GM18951 (cell line): ENCODE data around the gene JPH2.

Experiments
- POLR2A ChIP-seq: IDR thresholded peaks from 4 replicates; pipeline ENCODE4 v1.6.1; 2011; ENCODE audit warnings: mild to moderate bottlenecking; ENCODE audit not compliant: insufficient read length, insufficient read depth; ENCODE audit errors: extremely low read depth
- in situ Hi-C: fragments of 300-500 bp; cut with MboI; formaldehyde crosslinking; loops from one replicate; pipeline ENCODE4 v1.12.0; 2022; ENCODE audit warnings: low sequenced_read_pairs, mixed read lengths, inconsistent platforms; ENCODE audit not compliant: unreplicated experiment

Gene JPH2

GRCh38 chr20:44093249-44093582, 93.8 kb downstream of the JPH2 start:
- no peak for TF ChIP-seq POLR2A
- in situ Hi-C loops: loop anchor here (25.0 kb wide), 1 partner anchor 556 kb away; no protein-coding TSS in a partner anchor

DNA sequence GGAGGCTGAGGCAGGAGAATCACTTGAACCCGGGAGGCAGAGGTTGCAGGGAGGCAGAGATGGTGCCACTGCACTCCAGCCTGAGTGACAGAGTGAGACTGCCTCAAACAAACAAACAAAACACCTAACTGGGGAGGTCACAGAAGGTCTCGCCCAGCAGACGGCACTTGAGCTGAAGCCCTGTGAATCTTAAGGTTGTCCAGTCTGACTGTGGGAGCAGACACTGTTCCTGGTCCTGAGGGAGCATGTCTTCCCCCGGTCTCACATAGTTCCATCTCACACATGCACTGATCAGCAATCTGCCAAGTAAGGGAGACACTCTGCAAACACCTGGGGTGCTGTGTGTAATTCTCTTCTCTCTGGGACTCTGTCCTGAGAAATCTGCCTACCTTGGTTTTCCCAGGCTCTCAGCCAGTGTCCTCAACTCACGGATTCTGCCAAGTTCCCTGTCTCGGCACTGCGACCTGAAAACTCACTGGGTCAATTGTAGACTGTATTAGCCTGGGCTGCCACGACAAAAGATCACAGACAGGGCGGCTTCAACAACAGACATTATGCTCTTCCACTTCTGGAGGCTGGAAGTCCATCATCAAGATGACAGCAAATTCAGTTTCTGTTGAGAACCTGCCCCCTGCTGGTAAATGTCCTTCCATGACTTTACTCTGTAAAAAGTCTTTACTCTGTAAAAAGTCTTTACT, 94.3 kb downstream of the JPH2 start:
- TF ChIP-seq POLR2A: no peak
- in situ Hi-C loops: loop anchor here (25.0 kb wide), 1 partner anchor 555 kb away; no protein-coding TSS in a partner anchor

DNA sequence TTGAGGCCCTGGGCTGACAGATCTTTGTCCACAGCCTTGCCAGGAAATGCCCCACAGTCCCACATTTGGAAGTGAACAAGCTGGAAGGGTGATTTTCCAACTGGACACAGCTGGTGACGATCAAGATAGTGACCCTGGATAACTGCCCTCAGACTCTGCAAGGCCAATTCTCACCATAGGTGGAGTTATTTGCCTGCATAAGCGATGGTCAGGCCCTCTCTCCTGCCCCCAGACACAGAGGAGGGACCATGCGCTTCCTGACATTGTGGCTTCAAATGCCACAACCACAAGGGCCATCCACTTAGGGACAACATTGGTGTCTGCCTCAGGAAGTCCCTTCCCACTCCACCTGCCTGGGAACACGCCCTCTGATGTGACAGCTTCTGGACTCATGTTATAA, 96.0 kb downstream of the JPH2 start:
- in situ Hi-C loops: loop anchor here (25.0 kb wide), 1 partner anchor 554 kb away; no protein-coding TSS in a partner anchor
- no peak for TF ChIP-seq POLR2A

DNA sequence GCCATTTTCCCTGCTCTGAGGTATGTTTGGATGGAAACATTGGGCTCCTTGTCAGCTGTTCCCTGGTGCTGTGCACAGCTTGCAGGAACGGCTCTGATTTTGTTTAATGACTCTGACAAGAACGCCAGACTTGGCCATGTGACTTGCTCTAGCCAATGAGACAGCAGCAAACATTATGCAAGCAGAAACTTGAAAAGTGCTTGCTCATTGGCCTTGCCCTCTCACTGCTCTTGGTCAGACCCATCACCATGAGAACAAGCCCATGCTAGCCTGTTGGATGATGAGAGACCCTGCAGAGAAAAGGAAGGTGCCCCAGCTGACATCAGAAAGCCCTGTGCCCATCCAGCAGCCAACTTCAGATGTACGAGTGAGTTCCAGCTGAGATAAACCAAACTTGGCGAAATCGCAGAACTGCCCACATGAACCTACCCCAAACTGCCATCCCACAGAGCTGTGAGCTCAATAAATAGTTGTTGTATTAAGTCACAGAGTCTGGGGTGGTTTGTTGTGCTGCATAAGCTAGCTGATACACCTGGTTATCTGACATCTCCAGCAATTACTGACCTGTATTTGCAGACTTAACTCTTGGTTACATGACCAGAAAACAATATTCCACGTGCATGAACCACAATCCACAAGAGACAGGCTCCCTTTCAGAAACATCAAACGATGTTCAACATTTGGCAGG, 96.9 kb downstream of the JPH2 start:
- in situ Hi-C loops: loop anchor here (10.0 to 25.0 kb wide), 2 partner anchors 553 to 645 kb away; no protein-coding TSS in a partner anchor
- no peak for TF ChIP-seq POLR2A

GRCh38 chr20:44087857-44088120, 99.2 kb downstream of the JPH2 start:
- TF ChIP-seq POLR2A: no peak
- in situ Hi-C loops: loop anchor here (10.0 to 25.0 kb wide), 2 partner anchors 550 to 643 kb away; no protein-coding TSS in a partner anchor

GRCh38 chr20:44087051-44087856, 99.7 kb downstream of the JPH2 start:
- no peak for TF ChIP-seq POLR2A
- in situ Hi-C loops: loop anchor here (10.0 to 25.0 kb wide), 2 partner anchors 550 to 642 kb away; no protein-coding TSS in a partner anchor

- no peak for TF ChIP-seq POLR2A
- in situ Hi-C loops: loop anchor here (10.0 to 25.0 kb wide), 2 partner anchors 549 to 641 kb away; no protein-coding TSS in a partner anchor
These were observed 101.2 kb downstream of the JPH2 start for GRCh38 chr20:44085616-44086434.

DNA sequence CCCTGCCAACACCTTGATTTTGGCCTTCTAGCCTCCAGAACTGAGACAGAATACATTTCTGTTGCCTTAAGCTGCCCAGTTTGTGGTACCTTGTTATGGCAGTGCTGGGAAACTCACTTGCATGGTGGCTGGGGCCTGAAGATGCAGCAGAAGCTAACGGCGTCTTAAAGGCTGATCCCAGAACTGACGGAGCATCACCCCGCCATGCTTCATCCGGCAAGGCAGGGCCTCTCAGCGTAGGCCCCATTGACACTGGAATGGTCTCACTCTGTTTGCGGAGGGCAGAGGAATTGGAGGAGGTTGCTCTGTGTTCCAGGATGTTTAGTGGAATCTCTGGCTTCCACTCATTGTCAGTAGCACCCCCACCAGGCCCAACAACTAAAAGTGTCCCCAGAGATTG, 102.1 kb downstream of the JPH2 start:
- in situ Hi-C loops: loop anchor here (5.0 to 25.0 kb wide), 3 partner anchors 348 to 640 kb away; no protein-coding TSS in a partner anchor
- no peak for TF ChIP-seq POLR2A

GRCh38 chr20:44084439-44084838, 102.5 kb downstream of the JPH2 start:
- no peak for TF ChIP-seq POLR2A
- in situ Hi-C loops: loop anchor here (5.0 to 25.0 kb wide), 3 partner anchors 347 to 640 kb away; no protein-coding TSS in a partner anchor

DNA sequence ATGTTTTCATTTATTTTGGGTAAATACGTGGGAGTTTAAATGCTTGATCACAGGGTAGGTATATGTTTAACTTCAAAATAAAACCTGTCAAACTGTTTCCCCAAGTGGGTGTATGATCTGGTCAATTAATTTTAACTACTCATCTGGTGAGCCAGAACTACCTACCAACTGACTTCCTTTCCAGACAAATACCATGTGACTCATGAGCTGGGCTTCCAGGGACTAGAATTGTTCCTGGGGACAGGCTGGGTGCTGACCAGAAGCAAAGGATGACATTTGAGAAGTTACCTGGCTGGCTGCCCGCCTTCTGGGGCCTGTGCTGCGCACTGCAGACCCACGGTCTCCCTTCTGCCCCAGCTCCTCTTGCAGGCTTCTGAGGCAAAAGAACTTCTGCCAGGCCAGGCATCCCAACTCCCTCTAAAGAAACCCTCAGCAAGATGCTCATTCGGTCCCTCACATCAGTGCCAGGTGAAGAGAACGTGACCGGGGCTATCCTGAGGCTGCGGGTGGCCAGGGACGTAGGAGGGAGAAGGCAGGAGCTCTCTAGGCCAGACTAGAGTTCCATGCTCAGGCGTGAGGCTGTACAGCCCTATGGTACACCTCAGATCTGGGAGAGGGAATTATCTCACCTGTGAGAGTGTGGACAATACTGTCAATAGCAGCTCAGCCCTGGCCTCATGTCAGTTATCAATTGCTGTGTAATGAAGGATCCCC, 103.6 kb downstream of the JPH2 start:
- in situ Hi-C loops: loop anchor here (5.0 to 25.0 kb wide), 3 partner anchors 346 to 639 kb away; no protein-coding TSS in a partner anchor
- no peak for TF ChIP-seq POLR2A

GRCh38 chr20:44081888-44082287, 105.1 kb downstream of the JPH2 start:
- in situ Hi-C loops: loop anchor here (5.0 to 25.0 kb wide), 3 partner anchors 345 to 637 kb away; no protein-coding TSS in a partner anchor
- TF ChIP-seq POLR2A: no peak

DNA sequence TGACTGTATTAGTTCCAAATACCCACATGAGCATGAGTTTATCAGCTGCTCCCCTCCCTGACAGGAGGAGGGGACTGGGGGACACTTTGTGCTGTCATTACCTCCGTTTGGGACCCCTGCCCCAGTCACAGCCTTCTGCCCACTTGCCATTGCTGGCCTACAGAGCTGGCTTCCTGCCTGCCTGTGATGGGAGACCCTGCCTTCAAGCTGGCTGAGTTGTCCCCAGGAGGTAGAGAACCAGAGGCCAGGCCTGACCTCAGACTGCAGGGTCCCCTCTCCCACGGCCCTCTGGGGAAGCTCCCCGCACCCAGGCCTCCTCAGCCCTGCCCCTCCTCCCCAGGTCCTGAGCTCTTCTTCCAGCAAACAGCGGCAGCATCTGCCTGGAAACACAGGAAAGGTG, 105.5 kb downstream of the JPH2 start:
- in situ Hi-C loops: loop anchor here (5.0 to 25.0 kb wide), 3 partner anchors 344 to 637 kb away; no protein-coding TSS in a partner anchor
- TF ChIP-seq POLR2A: no peak
